Adipose tissue (tissue), 3 donors: Measurements from ENCODE around the gene ERVFRD-1. TPM values are rescaled to one million over a fixed set of nuclear protein-coding genes. Genes with fewer than 3 reads are reported as not detected.
"Not testable (repeated sequence)": the region's sequence is repeated elsewhere in the genome, so short reads cannot be mapped to it uniquely, and the experiment has no call there.

Experiments
- H3K27ac ChIP-seq: one replicate; pipeline ENCODE4 v1.5.1; 2013; ENCODE audit warnings: low read depth, low read length
- WGBS, 3 donors: extraction: QIAGEN DNeasy Blood & Tissue Kit; methylation state at CpG; one replicate each; pipeline ENCODE4 v1.1.7; 2013; 5-methylcytosine and 5-hydroxymethylcytosine counted together
- polyA plus RNA-seq, 3 donors: library from polyadenylated mRNA; stranded (reverse); fragments of 200-250 nt; gene quantifications; one replicate each; pipeline ENCODE4 v1.2.3, GENCODE V29; 2013
- donor health status: healthy with polysubstance abuse.
- donor health status: Bipolar disorder and iron deficiency.
- donor health status: healthy.

The ERVFRD-1 gene
- polyA plus RNA-seq, 3 donors, result 0.01 to 0.06 TPM; not detected in 1

DNA sequence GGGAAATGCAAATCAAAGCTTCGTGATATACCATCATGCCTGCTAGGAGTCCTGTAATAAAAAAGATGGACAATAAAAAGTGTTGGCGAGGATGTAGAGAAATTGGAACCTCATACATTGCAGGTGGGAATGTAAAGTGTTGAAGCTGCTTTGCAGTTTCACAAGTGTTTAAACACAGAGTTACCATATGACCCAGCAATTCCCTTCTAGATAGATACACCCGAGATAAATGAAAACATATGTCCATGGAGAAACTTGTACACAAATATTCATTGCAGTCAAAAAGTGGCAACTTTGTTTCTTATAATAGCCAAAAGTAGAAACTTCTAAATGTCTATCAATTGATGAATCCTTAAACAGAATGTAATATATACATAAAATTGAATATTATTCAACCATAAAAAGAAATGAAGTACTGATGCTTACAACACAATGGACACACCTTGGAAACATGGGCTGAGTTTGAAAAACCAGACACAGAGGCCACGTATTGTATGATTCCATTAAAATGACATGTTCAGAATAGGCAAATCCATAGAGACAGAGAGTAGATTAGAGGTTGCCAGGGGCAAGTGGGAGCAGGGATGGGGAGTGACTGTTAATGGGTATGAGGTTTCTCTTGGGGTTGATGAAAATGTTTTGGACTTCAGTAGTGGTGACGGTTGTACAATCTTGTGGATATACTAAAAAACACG, 20.8 kb upstream of the ERVFRD-1 start:
- 91 to 93% (median 93%) methylated on average over 6 of the region's 6 CpGs for WGBS, 3 donors
- no peak overlapping the region for H3K27ac ChIP-seq

DNA sequence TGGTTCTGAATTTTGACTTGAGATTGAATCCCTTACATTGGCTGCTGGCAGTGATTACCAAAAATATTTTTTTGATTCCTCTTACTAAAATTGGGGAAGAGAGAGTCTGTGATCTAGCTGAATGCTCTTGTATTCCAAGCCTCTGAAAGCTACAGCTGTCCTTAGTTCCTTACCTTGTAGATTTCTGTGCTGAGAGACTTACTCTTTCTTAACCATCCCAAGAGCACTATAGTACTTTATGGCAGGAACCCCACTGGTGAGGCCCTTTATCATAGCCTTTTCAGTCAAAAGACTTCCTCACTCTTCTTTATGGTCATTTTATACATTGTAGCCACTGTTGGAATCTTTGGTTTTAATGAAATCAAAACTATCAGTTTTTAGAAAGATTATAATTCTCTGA, 19.1 kb upstream of the ERVFRD-1 start:
- H3K27ac ChIP-seq, result no peak overlapping the region

DNA sequence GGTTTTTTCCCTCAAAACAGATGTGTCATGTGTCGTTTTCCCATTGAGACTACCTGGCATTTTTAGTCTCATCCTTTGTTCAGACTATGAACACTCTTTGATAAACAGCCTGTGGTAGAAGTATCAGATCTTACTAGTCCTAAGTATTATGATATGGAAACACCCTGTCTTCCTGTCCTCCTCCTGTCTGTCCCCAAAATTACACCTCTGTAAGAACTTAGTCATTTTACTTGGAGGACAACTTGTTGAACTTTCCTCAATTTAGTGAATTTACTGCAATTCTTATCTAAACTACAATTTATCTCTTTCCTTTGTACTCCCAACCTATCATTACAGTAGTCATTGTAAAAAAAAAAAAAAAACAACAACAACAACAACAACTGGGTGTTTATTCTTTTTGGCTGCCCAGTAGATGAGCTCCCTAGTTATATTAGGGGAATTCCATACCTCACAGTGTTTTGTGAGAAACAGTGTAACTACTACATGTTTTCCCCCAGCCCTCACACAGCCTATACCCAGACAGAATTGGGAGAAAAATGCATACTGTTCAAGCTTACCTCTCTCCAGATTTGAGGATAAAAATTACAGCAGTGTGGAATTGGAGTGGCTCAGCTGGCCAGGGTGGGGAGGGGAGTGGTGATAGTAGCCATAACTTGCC, 18.5 kb upstream of the ERVFRD-1 start:
- no peak overlapping the region for H3K27ac ChIP-seq
- WGBS, 3 donors, result 69 to 88% (median 72%) methylated on average over 1 of the region's 1 CpG

DNA sequence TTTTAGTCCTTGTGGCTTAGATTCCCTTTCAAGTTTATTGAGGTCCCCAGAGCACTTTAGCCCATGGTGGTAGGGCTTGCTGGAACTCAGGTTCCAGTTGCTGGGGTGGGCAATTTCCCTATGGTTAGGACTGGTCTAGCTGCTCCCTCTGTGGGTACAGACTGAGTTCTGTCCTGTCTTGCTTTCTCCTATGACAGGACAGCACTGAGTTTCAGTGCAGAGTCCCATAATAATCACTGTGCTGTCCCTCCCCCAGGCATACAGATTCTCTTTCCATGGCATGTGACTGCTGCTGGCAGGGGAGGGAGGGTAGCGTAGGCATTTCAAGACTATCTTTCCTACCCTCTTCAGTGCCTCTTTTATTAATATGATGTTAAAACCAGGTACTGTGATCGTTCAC, 17.1 kb upstream of the ERVFRD-1 start:
- H3K27ac ChIP-seq, result no peak overlapping the region
- 95 to 98% (median 96%) methylated on average over 2 of the region's 2 CpGs for WGBS, 3 donors

DNA sequence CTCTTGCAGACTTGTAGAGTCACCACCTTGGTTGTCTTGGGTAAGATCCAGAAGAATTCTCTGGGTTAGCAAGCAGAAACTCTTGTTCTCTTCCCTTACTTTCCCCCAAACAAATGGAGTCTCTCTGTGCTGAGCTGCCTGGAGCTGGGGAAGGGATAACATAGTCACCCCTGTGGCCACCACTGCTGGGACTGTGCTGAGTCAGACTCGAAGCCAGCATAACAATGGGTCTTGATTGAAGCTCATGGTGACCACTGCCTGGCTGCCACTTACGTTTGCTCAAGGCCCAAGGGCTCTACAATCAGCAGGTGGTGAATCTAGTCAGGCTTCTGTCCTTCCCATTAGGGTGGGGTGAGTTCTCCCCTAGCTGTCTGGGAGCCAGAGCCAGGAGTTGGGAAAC, 15.4 kb upstream of the ERVFRD-1 start:
- H3K27ac ChIP-seq, result no peak overlapping the region
- 90 to 93% (median 91%) methylated on average over 2 of the region's 2 CpGs for WGBS, 3 donors

DNA sequence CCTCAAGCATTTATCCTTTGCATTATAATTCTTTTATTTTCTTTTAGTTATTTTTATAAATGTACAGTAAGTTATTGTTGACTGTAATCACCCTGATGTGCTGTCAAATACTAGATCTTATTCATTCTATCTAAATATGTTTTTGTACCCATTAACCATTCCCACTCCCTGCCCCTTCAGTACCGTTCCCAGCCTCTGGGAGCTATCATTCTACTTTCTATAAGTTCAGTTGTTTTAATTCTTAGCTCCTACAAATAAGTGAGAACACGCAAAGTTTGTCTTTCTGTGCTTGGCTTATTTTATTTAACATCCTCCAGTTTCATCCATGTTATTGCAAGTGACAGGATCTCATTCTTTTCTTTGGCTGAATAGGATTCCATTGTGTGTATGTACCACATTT, 12.5 kb upstream of the ERVFRD-1 start:
- WGBS, 3 donors, result 93 to 97% (median 95%) methylated on average over 2 of the region's 2 CpGs
- no peak overlapping the region for H3K27ac ChIP-seq

DNA sequence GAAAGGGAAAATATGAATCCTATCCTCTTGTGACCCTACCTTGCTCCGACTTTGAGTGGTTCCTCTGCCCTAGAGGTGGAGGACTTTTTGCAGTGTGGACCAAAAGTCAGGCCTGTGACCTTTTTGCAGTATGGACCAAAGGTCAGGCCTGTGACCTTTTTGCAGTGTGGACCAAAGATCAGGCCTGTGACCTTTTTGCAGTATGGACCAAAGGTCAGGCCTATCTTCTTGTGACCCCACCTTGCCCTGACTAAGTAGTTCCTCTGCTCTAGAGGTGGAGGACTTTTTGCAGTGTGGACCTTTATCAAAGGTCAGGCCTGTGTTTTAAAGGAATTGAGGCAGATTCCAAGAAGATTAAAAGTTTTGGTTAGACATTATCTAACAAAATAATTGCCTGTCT, 10.9 kb upstream of the ERVFRD-1 start:
- H3K27ac ChIP-seq, result no peak overlapping the region
- 72 to 89% (median 82%) methylated on average over 1 of the region's 1 CpG for whole genome bisulfite sequencing, 3 donors

DNA sequence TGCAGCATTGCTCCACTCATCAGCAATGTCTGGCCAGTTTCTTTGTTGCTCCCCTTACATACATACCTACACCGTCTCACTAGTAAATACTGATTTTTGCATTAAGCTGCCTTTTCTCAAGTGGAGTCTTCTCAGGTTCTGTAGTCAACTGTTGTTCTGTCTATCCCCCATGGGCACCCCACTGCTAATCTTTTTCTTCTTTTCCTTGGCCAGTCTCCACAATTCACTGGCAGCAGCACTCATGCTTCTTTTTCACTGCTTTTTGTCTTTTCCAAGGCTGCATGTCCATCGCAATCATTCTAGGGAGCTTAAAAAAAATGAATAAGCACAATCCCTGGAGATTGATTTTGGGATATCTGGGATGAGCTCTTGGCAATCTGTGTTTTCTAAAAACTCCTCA, 10.3 kb upstream of the ERVFRD-1 start:
- H3K27ac ChIP-seq, result no peak overlapping the region
- WGBS, 3 donors, result 64 to 79% (median 74%) methylated on average over 2 of the region's 2 CpGs

DNA sequence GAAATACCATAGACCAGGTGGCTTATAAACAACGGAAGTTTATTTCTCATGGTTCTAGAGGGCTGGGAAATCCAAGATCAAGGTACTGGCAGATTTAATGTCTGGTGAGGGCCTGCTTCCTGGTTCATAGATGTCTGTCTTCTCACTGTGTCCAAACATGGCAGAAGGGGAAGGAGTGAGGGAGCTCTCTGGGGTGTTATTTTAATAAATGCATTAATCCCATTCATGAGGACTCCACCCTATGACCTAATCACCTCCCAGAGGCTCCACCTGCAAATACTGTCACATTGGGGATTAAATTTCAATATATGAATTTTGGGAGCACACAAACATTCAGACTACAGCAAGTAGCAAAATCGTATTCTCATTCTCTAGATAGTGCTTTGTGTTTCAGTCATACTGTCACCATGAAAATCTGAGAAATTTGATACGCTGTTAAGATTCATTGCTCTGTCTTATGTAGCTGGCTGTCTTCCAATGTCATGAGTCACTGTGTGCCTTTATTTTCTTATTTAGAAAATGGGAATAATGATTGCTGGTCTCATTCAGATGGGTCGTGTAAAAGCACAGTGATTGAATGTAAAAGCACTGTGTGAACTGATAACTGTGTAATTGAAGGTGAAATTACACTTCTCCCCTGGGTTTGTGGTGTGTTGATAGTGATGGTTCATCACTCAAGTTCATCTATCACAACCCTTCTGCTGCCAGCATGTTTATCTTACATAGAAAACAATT, 8.9 kb upstream of the ERVFRD-1 start:
- 62 to 73% (median 73%) methylated on average over 4 of the region's 4 CpGs for WGBS, 3 donors
- no peak overlapping the region for H3K27ac ChIP-seq

DNA sequence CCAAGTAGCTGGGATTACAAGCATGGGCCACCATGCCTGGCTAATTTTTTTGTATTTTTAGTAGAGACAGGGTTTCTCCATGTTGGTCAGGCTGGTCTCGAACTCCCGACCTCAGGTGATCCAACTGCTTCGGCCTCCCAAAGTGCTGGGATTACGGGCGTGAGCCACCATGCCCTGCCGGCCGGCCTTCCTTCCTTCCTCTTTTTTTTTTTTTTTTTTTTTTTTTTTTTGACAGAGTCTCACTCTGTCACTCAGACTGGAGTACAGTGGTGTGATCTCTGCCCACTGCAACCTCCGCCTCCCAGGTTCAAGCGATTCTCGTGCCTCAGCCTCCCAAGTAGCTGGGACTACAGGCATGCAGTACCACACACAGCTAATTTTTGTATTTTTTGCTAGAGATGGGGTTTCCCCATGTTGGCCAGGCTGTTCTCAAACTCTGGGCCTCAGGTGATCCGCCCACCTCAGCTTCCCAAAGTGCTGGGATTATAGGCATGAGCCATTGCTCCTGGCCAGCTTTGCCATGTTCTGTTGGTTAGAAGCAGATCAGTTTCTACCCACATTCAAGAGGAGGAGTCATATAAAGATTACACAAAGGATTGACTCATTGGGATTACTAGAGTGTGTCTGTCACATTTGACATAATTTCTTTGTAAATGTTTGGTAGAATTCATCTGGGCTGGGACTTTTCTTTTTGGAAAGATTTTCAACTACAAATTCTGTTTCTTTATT, 4.4 kb upstream of the ERVFRD-1 start:
- not testable (repeated sequence) for H3K27ac ChIP-seq
- 71 to 86% (median 73%) methylated on average over 11 of the region's 11 CpGs for WGBS, 3 donors

DNA sequence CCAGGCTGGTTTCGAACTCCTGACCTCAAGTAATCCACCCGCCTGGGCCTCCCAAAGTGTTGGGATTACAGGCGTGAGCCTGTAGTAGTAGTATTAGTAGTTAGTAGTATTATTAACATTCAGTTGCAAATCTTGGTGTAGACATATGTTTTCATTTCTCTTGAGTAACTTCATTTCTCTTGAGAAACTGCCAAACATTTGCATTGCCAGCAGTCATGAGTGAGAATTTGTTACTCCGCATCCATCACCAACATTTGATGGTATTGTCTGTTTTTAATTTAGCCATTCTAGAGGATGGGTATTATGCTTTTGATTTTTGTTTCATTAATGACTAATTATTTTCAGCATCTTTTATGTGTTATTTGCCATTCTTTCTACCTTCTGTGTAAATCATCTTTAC, 1.5 kb upstream of the ERVFRD-1 start:
- whole genome bisulfite sequencing, 3 donors, result 92 to 99% (median 92%) methylated on average over 4 of the region's 4 CpGs
- no peak overlapping the region for H3K27ac ChIP-seq

DNA sequence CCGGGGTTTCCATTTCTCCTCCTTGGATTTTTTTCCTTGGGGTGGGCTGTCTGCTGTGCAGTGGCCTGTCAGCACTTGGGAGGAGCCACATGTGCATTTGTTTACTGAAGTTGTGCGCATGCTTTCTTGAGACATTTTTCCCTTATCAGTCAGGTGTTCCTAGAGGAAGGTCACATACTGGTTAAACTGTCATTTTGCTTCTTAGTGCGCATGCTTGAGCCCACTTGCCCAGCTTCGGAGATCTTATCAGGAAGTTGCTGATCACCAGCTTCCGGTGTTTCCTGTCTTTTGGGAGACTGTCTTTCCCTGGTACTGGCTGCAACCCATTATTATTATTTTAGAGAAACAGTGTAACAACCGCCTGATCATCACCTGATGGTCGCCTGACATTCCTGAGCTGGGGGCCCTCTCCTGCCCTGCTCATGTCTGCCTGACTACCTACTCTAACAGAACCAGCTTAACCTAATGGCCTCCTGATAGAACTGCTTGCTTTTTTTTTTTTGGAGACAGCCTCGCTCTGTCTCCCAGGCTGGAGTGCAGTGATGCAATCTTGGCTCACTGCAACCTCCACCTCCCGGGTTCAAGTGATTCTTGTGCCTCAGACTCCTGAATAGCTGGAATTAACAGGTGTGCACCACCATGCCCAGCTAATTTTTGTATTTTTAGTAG, 378 bp upstream of the ERVFRD-1 start:
- H3K27ac ChIP-seq, result no peak overlapping the region
- 38 to 55% (median 43%) methylated on average over 9 of the region's 9 CpGs for WGBS, 3 donors

DNA sequence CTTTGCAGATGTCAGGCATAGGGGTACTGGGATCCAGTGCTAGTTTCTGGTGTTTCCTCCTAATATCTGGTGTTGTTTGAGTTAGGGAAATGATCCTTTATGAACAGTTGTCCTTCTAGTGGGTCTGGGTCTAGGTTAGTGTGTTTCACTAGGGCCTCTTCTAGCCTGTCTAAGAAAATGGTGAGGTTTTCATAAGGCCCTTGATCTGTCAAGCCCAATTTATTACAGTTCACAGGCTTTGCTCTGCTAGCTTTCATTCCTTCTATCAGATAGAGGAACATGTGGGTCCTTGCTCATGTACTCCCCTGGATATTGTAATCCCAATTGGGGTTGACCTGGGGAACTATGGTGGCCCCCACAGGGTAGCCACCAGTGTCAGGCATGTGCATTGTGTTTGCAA, 2.8 kb downstream of the ERVFRD-1 start:
- no peak overlapping the region for H3K27ac ChIP-seq

DNA sequence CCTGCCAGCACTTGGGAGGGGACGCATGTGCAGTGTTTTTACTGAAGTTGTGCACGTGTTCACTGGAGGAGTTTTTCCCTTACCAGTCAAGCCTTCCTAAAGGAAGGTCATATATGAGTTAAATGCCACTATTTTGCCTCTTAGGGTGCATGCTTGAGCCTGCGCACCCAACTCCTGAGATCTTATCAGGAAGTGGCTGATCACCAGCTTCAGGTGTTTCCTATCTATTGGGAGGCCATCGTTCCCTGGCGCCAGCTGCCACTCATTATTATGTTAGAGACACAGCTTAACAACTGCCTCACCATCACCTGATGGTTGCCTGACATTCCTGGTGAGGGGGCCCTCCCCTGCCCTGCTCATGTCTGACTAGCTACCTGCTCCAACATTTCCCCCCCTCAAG, 8.5 kb downstream of the ERVFRD-1 start:
- H3K27ac ChIP-seq, result no peak overlapping the region
- WGBS, 3 donors, result 80 to 91% (median 82%) methylated on average over 5 of the region's 5 CpGs

DNA sequence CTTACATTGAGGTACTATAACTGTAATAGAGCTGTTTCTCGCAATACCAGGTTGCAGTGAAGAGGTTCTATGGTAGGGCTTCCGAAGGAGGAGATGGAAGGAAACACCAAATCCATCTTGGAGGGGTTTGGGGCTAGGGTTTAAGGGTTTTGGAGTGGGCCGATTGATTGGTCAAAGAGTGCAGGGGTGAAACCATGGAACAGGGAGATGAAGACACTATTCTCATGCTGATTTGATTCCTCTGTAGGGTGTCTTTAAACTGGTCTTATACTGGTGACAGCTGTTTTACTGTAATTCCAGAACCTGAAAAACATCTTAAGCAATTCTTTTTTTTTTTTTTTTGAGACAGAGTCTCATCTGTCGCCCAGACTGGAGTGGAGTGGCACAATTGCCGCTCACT, 10.1 kb downstream of the ERVFRD-1 start:
- WGBS, 3 donors, result 84 to 97% (median 91%) methylated on average over 4 to 5 of the region's 5 CpGs
- H3K27ac ChIP-seq, result no peak overlapping the region

DNA sequence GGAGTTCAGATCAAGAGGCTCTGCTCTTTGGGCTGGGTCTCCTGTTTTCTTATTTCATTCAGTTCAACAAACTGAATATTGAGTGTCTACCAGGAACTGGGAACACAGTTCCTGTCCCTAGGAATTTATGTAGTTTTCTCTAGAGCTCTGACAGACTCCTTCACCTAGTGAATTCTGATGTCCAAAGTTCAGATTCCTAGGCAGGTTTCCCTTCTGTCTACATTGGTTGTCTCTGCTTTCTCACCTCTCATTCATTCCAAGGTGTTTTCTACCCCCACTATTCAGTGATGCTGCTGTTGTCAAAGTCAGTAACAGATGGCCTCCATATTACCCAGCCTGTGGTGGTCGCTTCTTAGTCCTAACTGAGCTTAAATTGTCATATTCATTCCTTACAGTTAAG, 13.5 kb downstream of the ERVFRD-1 start:
- no peak overlapping the region for H3K27ac ChIP-seq
- 95 to 100% (median 100%) methylated on average over 1 of the region's 1 CpG for WGBS, 3 donors

DNA sequence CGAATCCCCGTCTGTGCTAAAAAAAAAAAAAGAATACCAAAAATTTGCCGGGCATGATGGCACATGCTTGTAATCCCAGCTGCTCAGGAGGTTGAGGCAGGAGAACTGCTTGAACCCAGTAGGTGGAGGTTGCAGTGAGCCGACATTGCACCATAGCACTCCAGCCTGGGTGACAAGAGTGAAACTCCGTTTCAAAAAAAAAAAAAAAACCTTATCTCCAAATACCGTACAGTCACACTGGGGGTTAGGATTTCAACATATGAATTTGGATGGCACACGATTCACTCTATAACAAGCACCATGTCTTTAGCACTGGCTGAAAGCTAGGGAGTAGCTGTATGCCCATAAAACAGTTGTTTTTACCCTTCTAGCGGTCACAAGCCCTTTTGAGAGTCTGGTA, 14.0 kb downstream of the ERVFRD-1 start:
- WGBS, 3 donors, result 77 to 80% (median 78%) methylated on average over 8 of the region's 8 CpGs
- H3K27ac ChIP-seq, result no peak overlapping the region

DNA sequence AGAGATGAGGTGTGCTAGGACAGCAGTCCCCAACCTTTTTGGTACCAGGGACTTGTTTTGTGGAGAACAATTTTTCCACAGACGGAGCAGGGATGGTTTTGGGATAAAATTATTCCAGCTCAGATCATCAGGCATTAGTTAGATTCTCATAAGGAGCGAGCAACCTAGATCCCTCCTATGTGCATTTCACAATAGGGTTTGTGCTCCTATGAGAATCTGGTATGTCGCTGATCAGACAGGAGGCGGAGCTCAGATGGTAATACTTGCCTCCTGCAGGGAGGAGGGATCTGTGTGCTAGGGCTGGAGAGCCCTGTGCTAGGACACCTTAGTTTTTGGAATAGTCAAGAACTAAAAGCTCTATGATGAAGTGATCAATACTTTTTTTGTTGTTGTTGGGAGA, 15.4 kb downstream of the ERVFRD-1 start:
- no peak overlapping the region for H3K27ac ChIP-seq
- WGBS, 3 donors, result 59 to 70% (median 68%) methylated on average over 4 of the region's 4 CpGs

DNA sequence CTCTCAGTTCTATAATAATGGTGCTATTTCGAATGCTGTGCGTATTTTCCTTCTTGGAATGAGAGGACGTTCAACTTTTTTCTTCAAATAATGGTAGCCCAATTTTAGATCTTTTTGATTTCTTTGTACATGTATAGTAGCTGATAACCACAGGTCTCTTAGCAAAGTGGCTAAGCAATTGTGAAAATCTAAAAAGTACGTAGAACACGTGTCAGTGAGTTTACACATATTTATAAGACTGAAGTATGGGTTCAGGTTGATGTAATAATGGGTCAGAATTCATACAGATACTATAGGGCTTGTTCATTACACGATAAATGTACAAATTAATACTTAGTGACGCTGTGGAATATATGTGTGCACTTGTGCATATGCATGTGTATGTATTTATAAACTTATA, 16.6 kb downstream of the ERVFRD-1 start:
- no peak overlapping the region for H3K27ac ChIP-seq
- 35 to 49% (median 44%) methylated on average over 7 of the region's 7 CpGs for WGBS, 3 donors
